ENCODE data around the gene NDUFA8. TPM values are rescaled to one million over a fixed set of nuclear protein-coding genes. Genes with fewer than 3 reads are reported as not detected.

Gene NDUFA8
- total RNA-seq (2012; rRNA removed) (45.2 and 80.8 TPM in 2 replicates), polyA plus RNA-seq (2012; rRNA removed) (98.1 and 103 TPM in 2 replicates), Bru-seq, nascent RNA (percentile 66 among the genes with signal in this experiment), BruChase-seq, experiment 1, labeled RNA remaining after a 6-hour chase (percentile 64 among the genes with signal in this experiment), BruChase-seq, experiment 2, labeled RNA remaining after a 2-hour chase (percentile 62 among the genes with signal in this experiment)
- 54.5 and 98.8 TPM in 2 replicates for polyA plus RNA-seq (2012; cell fraction: cytosol; rRNA removed)
- 11.0 and 36.0 TPM in 2 replicates for polyA plus RNA-seq (2012; cell fraction: nucleus; rRNA removed; ENCODE audit: low replicate concordance)
- long read RNA-seq, transcript NDUFA8-201 (4 exons, 844 nt), result major isoform, 64 of 69 reads
- long read RNA-seq, partial matches to known transcripts, result 2 of 69 reads
- long read RNA-seq, other reads (novel, unspliced or antisense), result 3 of 69 reads

- dilution Hi-C loops (cut with HindIII; ENCODE audit: low sequenced_read_pairs, unreplicated experiment), result no loop called here
- peak within 1 kb of the TSS; percentile 89 for H3K14ac ChIP-seq (replicated peaks; ENCODE audit: low read depth, low read length)
- H2AFZ ChIP-seq (replicated peaks; ENCODE audit: low read length, poor library complexity), result peak within 1 kb of the TSS; percentile 99
- H2AK9ac ChIP-seq (replicated peaks; ENCODE audit: low read depth, low read length, poor library complexity), result peak within 1 kb of the TSS; percentile 94
- 1% methylated on average over 27 of the region's 56 CpGs; no CpG with 5 or more reads in 1 of the 2 experiments for WGBS, 2 experiments (ENCODE audit: extremely low coverage in 2 of 2, insufficient read length in 1 of 2)
- TF ChIP-seq CEBPB (IDR thresholded peaks at IDR 0.05; ENCODE audit: low read depth, low read length), result peak; percentile 60
- TF ChIP-seq MXI1 (IDR thresholded peaks at IDR 0.05; ENCODE audit: borderline replicate concordance, low read depth, low read length), result peak; percentile 60; the same call in 1 of the 2 replicates
- no peak for TF ChIP-seq ELK1 (IDR thresholded peaks at IDR 0.05; ENCODE audit: borderline replicate concordance, low read depth, low read length)
- no peak for TF ChIP-seq FOS (IDR thresholded peaks at IDR 0.05; ENCODE audit: low read depth, low read length)
- peak; percentile 47; the same call in 1 of the 2 replicates for TF ChIP-seq POLR2A (IDR thresholded peaks at IDR 0.05; ENCODE audit: low read depth, low read length)
- H4K5ac ChIP-seq (ENCODE audit: low read depth, low read length), result peak within 1 kb of the TSS; percentile 87
- peak within 1 kb of the TSS; percentile 48; the same call in 1 of the 2 replicates for H2AK5ac ChIP-seq (ENCODE audit: low read depth, low read length)
- no peak within 1 kb of the TSS; the same call in 1 of the 2 replicates for H3K18ac ChIP-seq (ENCODE audit: low read depth, low read length)
- ATAC-seq (ENCODE audit: low read depth), result peak; percentile 100
- peak within 1 kb of the TSS; percentile 80 for H2BK5ac ChIP-seq (ENCODE audit: low read depth, low read length, poor library complexity, severe bottlenecking)
- peak; percentile 95 for DNase-seq
- H3K4ac ChIP-seq (ENCODE audit: low read depth, low read length), result peak within 1 kb of the TSS; percentile 90
- H3K9me1 ChIP-seq (ENCODE audit: insufficient read depth, low read length), result peaks cover 8% of the 10 kb centered on the region
- peak within 1 kb of the TSS; percentile 87 for H3K56ac ChIP-seq (ENCODE audit: extremely low read depth, insufficient read depth, low read length)
- H4K8ac ChIP-seq (ENCODE audit: low read depth in 2 of 2, low read length in 2 of 2), result peak within 1 kb of the TSS; percentile 60 to 95
- ChIA-PET CTCF (interaction anchor here (0.8 to 1.0 kb wide), 2 partner anchors 13 to 14 kb away, joined by 3 to 4 read pairs; no protein-coding TSS in a partner anchor), POLR2A (ENCODE audit: unreplicated experiment) (no interaction called here)
- intact Hi-C loops (cut with micrococcal nuclease), result no loop called here
- peaks cover 2% of the 10 kb centered on the region for H3K4me1 ChIP-seq (ENCODE audit: control insufficient read depth, insufficient read depth, low read length)
- peak within 1 kb of the TSS; percentile 88 for H3K23ac ChIP-seq (ENCODE audit: low read depth, low read length)
- no peak within 1 kb of the TSS for H2BK15ac ChIP-seq (ENCODE audit: low read depth, low read length)
- BruUV-seq (replicated peaks), result no TSS peak
- H2BK120ac ChIP-seq (ENCODE audit: low read depth, low read length), result no peak within 1 kb of the TSS
- H3K27ac ChIP-seq (ENCODE audit: insufficient read depth, low read length), result peak within 1 kb of the TSS; percentile 80
- H3K4me2 ChIP-seq (ENCODE audit: low read depth, low read length), result peak within 1 kb of the TSS; percentile 100
- peaks cover 24 to 32% of the 10 kb centered on the region in 2 experiments for H3K79me1 ChIP-seq (ENCODE audit: low read depth in 1 of 2, low read length in 2 of 2)
- H3K36me3 ChIP-seq (ENCODE audit: control insufficient read depth, insufficient read depth, low read length), result no peaks in the 10 kb centered on the region
- H4K20me1 ChIP-seq (ENCODE audit: insufficient read depth, low read length), result peaks cover 9% of the 10 kb centered on the region; the same call in 1 of the 2 replicates
- peaks cover 4% of the 10 kb centered on the region for H3K27me3 ChIP-seq (ENCODE audit: control insufficient read depth, insufficient read depth, low read length)
- H3K4me3 ChIP-seq (ENCODE audit: insufficient read depth, low read depth, low read length), result peak within 1 kb of the TSS; percentile 72
- H2BK20ac ChIP-seq (ENCODE audit: low read depth, low read length), result no peak within 1 kb of the TSS
- H3K9ac ChIP-seq (ENCODE audit: low read depth, low read length), result peak within 1 kb of the TSS; percentile 92
- in situ Hi-C loops (cut with MboI; ENCODE audit: low sequenced_read_pairs), result no loop called here
- H4K91ac ChIP-seq (ENCODE audit: insufficient read depth, low read depth, low read length), result peak within 1 kb of the TSS; percentile 78
- H3K9me3 ChIP-seq (ENCODE audit: control insufficient read depth, insufficient read depth, low read length), result no peaks in the 10 kb centered on the region; the same call in 1 of the 2 replicates
These were observed at the start of gene NDUFA8, which contains the start of gene MORN5 for GRCh38 chr9:122159026-122159924. Gene NDUFA8, minus strand, starts transcription at chr9:122159779. Its CDS starts 102 bp downstream, at chr9:122159677. Gene MORN5, plus strand, starts transcription at chr9:122159908. Its CDS starts 65 bp downstream, at chr9:122159973.

Data from IMR-90 (cell line).